GM23338 (cell line): Measurements from ENCODE around the gene WIPF3. TPM values are rescaled to one million over a fixed set of nuclear protein-coding genes. Genes with fewer than 3 reads are reported as not detected.

Source experiments
- ATAC-seq: fragments of 200-7000 bp; cut with Tn5 transposase; 3 replicates; pipeline ENCODE4 v1.9.1; 2020
- DNase-seq: peaks from one replicate; pipeline ENCODE4 v3.0.0-alpha.2; 2015; ENCODE audit warnings: low spot score
- H2AFZ ChIP-seq: fragments of 200-600 bp; sonication (generic); 2 replicates; pipeline ENCODE4 v1.8.0; 2016; ENCODE audit warnings: antibody characterized with exemption, mild to moderate bottlenecking, moderate library complexity
- H3F3A ChIP-seq: fragments of 200-600 bp; sonication (generic); replicated peaks from 2 replicates; pipeline ENCODE4 v1.8.0; 2017; ENCODE audit warnings: antibody characterized with exemption, mixed run types, low read depth
- H3K27ac ChIP-seq: fragments of 200-600 bp; sonication (generic); 2 replicates; pipeline ENCODE4 v1.6.1; 2016; ENCODE audit warnings: low read depth
- H3K27me3 ChIP-seq: fragments of 200-600 bp; sonication (generic); 2 replicates; pipeline ENCODE4 v1.8.0; 2016; ENCODE audit warnings: mild to moderate bottlenecking, mixed run types, moderate library complexity; ENCODE audit not compliant: insufficient read depth
- H3K36me3 ChIP-seq: fragments of 200-600 bp; sonication (generic); 2 replicates; pipeline ENCODE4 v1.8.0; 2016; ENCODE audit warnings: mild to moderate bottlenecking; ENCODE audit not compliant: insufficient read depth
- H3K4me1 ChIP-seq: fragments of 200-600 bp; sonication (generic); 2 replicates; pipeline ENCODE4 v1.8.0; 2016; ENCODE audit warnings: mild to moderate bottlenecking, moderate library complexity; ENCODE audit not compliant: insufficient read depth
- H3K4me2 ChIP-seq: fragments of 200-600 bp; sonication (generic); 2 replicates; pipeline ENCODE4 v1.7.1; 2017; ENCODE audit warnings: mixed run types
- H3K4me3 ChIP-seq: fragments of 200-600 bp; sonication (generic); 2 replicates; pipeline ENCODE4 v1.6.1; 2016; ENCODE audit warnings: mixed run types
- H3K79me2 ChIP-seq: fragments of 200-600 bp; sonication (generic); replicated peaks from 2 replicates; pipeline ENCODE4 v1.8.0; 2017; ENCODE audit warnings: mild to moderate bottlenecking; ENCODE audit not compliant: insufficient read depth
- H3K9me2 ChIP-seq: fragments of 200-600 bp; sonication (generic); 2 replicates; pipeline ENCODE4 v1.8.0; 2017; ENCODE audit not compliant: insufficient read depth
- H4K20me1 ChIP-seq: fragments of 200-600 bp; sonication (generic); replicated peaks from 2 replicates; pipeline ENCODE4 v1.8.0; 2017; ENCODE audit warnings: mild to moderate bottlenecking; ENCODE audit not compliant: insufficient read depth
- H3K27ac Mint-ChIP-seq: 2 replicates; pipeline ENCODE4 v1.8.0; 2020; ENCODE audit warnings: inconsistent platforms, mild to moderate bottlenecking, moderate library complexity, mixed read lengths
- H3K27me3 Mint-ChIP-seq: 3 replicates; pipeline ENCODE4 v1.8.0; 2022; ENCODE audit warnings: low read depth, mild to moderate bottlenecking, moderate library complexity, mixed read lengths, inconsistent platforms; ENCODE audit not compliant: insufficient read depth, poor library complexity
- H3K36me3 Mint-ChIP-seq: 3 replicates; pipeline ENCODE4 v1.8.0; 2021; ENCODE audit warnings: low read depth, mild to moderate bottlenecking, inconsistent platforms, moderate library complexity, mixed read lengths
- H3K4me1 Mint-ChIP-seq: 3 replicates; pipeline ENCODE4 v1.8.0; 2020; ENCODE audit warnings: mild to moderate bottlenecking, inconsistent platforms, mixed read lengths
- H3K4me3 Mint-ChIP-seq: 3 replicates; pipeline ENCODE4 v1.8.0; 2021; ENCODE audit warnings: moderate library complexity, mild to moderate bottlenecking, inconsistent platforms, mixed read lengths
- H3K9me3 Mint-ChIP-seq: 3 replicates; pipeline ENCODE4 v1.8.0; 2020; ENCODE audit warnings: moderate library complexity, mild to moderate bottlenecking, inconsistent platforms, mixed read lengths
- CREB1 ChIP-seq: fragments of 250-450 bp; sonication (Bioruptor Pico); IDR thresholded peaks from 2 replicates; pipeline ENCODE4 v1.5.0; 2020; ENCODE audit warnings: low read depth, mild to moderate bottlenecking, moderate library complexity
- ETS1 ChIP-seq: IDR thresholded peaks from 2 replicates; pipeline ENCODE4 v1.6.1; 2016; ENCODE audit warnings: antibody characterized with exemption
- EZH2 ChIP-seq: fragments of 200-600 bp; sonication (generic); IDR thresholded peaks from one replicate; pipeline ENCODE4 v1.8.0; 2017; ENCODE audit warnings: antibody characterized with exemption, mild to moderate bottlenecking, low read depth; ENCODE audit not compliant: unreplicated experiment
- JUNB ChIP-seq: IDR thresholded peaks from one replicate; pipeline ENCODE4 v1.6.1; 2016; ENCODE audit warnings: antibody characterized with exemption; ENCODE audit not compliant: unreplicated experiment
- NANOG ChIP-seq: IDR thresholded peaks from 2 replicates; pipeline ENCODE4 v1.6.1; 2016; ENCODE audit warnings: antibody characterized with exemption, borderline replicate concordance
- POLR2AphosphoS5 ChIP-seq: IDR thresholded peaks from 2 replicates; pipeline ENCODE4 v1.6.1; 2016; ENCODE audit warnings: antibody characterized with exemption, low read depth
- REST ChIP-seq: IDR thresholded peaks from one replicate; pipeline ENCODE4 v1.6.1; 2018; ENCODE audit warnings: antibody characterized with exemption; ENCODE audit not compliant: unreplicated experiment
- ZNF114 ChIP-seq: fragments of 250-450 bp; sonication (Bioruptor Pico); IDR thresholded peaks from 2 replicates; pipeline ENCODE4 v1.5.0; 2020; ENCODE audit warnings: mild to moderate bottlenecking, moderate library complexity
- polyA plus RNA-seq: library from polyadenylated mRNA; unstranded; fragments of >200 nt; fragmentation: Nextera tagmentation; extraction: Ambion mirVana; gene quantifications from 2 replicates; pipeline ENCODE4 v1.2.1, GENCODE V29; 2016
- total RNA-seq: library from RNA; depleted of rRNA; stranded (reverse); fragments of >200 nt; shearing (Covaris generic); gene quantifications from 2 replicates; pipeline ENCODE4 v1.2.3, GENCODE V29; 2014

WIPF3 gene
- total and polyA plus RNA-seq, 2 experiments from 2014 or later: 5.7 to 11.4 TPM

DNA sequence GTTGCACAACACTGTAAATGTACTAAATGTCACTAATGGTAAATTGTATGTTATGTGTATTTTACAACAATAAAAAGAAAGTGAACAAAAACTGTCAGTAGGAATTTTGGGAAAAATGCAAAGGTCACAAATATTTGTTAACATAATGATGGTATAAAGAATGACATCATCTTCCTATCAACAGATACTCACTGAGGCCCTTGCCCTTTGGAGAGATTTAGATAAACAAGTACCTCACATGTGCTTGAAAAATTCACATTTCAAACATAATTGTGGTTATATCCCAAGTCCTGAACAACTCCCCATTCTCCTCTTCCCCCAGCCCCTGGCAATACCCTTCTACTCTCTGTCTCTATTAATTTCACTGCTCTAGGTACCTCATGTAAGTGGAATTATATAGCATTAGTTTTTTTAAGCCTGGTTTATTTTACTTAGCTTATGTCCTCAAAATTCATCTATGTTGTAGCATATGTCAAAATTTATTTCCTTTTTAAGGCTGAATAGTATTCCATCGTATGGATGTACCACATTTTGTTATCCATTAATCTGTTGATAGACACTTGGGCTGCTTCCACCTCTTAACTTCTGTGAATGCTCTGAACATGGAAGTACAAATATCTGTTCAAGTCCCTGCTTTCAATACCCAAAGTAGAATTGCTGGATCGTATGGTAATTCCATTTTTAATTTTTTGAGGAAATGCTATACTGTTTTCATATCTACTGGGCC, 90.5 kb downstream of the WIPF3 start:
- H3K9me2 ChIP-seq: no peaks in the 10 kb centered on the region
- Mint-ChIP-seq H3K4me3 (no peak overlapping the region), H3K27ac (no peak overlapping the region), H3K36me3 (peaks cover 40% of the 10 kb centered on the region), H3K4me1 (no peaks in the 10 kb centered on the region), H3K27me3 (no peaks in the 10 kb centered on the region), H3K9me3 (peaks cover 10% of the 10 kb centered on the region)
- no peaks in the 10 kb centered on the region for H3K4me1 ChIP-seq
- no peaks in the 10 kb centered on the region for H4K20me1 ChIP-seq
- H3K4me3 ChIP-seq: no peak overlapping the region
- no peaks in the 10 kb centered on the region; the same call in 1 of the 2 replicates for H3K36me3 ChIP-seq
- TF ChIP-seq POLR2AphosphoS5 (no peak), ETS1 (no peak), NANOG (no peak), JUNB (no peak), REST (no peak)
- H3K27ac ChIP-seq: no peak overlapping the region
- no peaks in the 10 kb centered on the region for H3F3A ChIP-seq
- H3K4me2 ChIP-seq: no peak overlapping the region
- DNase-seq: no peak
- H2AFZ ChIP-seq: no peak overlapping the region
- no peaks in the 10 kb centered on the region for H3K79me2 ChIP-seq
- ATAC-seq: no peak
- no peaks in the 10 kb centered on the region for H3K27me3 ChIP-seq

- ATAC-seq (no peak), DNase-seq (no peak)
- no peaks in the 10 kb centered on the region for H3F3A ChIP-seq
- no peak overlapping the region for H3K4me2 ChIP-seq
- H3K27ac ChIP-seq: no peak overlapping the region
- H3K27me3 Mint-ChIP-seq: peaks cover 3% of the 10 kb centered on the region
- no peak overlapping the region for H2AFZ ChIP-seq
- H4K20me1 ChIP-seq: no peaks in the 10 kb centered on the region; the same call in 1 of the 2 replicates
- H3K36me3 Mint-ChIP-seq: peaks cover 41% of the 10 kb centered on the region
- H3K4me3 Mint-ChIP-seq: no peak overlapping the region
- H3K9me2 ChIP-seq: no peaks in the 10 kb centered on the region
- peaks cover 10% of the 10 kb centered on the region for H3K9me3 Mint-ChIP-seq
- H3K4me1 Mint-ChIP-seq: no peaks in the 10 kb centered on the region
- no peak overlapping the region for H3K27ac Mint-ChIP-seq
- H3K27me3 ChIP-seq: no peaks in the 10 kb centered on the region
- H3K4me3 ChIP-seq: no peak overlapping the region
- no peaks in the 10 kb centered on the region; the same call in 1 of the 2 replicates for H3K36me3 ChIP-seq
- no peaks in the 10 kb centered on the region for H3K4me1 ChIP-seq
- H3K79me2 ChIP-seq: no peaks in the 10 kb centered on the region
- no peak for TF ChIP-seq NANOG
- TF ChIP-seq ZNF114 (CRISPR knock-in tag): no peak
- no peak for TF ChIP-seq CREB1 (CRISPR knock-in tag)
- TF ChIP-seq ETS1: no peak
- no peak for TF ChIP-seq POLR2AphosphoS5
- TF ChIP-seq REST: no peak
- no peak for TF ChIP-seq EZH2
Measured at GRCh38 chr7:29898301-29898700, 92.0 kb downstream of the WIPF3 start.
